ENCODE data around the gene ADPRS. TPM values are rescaled to one million over a fixed set of nuclear protein-coding genes. Genes with fewer than 3 reads are reported as not detected.

ADPRS gene
- 17.6 TPM for total RNA-seq
- long read RNA-seq, transcript ADPRHL2-201 (6 exons, 1,668 nt), result major isoform, 74 of 81 reads
- long read RNA-seq, partial matches to known transcripts, result 5 of 81 reads
- long read RNA-seq, other reads (novel, unspliced or antisense), result 2 of 81 reads

DNA sequence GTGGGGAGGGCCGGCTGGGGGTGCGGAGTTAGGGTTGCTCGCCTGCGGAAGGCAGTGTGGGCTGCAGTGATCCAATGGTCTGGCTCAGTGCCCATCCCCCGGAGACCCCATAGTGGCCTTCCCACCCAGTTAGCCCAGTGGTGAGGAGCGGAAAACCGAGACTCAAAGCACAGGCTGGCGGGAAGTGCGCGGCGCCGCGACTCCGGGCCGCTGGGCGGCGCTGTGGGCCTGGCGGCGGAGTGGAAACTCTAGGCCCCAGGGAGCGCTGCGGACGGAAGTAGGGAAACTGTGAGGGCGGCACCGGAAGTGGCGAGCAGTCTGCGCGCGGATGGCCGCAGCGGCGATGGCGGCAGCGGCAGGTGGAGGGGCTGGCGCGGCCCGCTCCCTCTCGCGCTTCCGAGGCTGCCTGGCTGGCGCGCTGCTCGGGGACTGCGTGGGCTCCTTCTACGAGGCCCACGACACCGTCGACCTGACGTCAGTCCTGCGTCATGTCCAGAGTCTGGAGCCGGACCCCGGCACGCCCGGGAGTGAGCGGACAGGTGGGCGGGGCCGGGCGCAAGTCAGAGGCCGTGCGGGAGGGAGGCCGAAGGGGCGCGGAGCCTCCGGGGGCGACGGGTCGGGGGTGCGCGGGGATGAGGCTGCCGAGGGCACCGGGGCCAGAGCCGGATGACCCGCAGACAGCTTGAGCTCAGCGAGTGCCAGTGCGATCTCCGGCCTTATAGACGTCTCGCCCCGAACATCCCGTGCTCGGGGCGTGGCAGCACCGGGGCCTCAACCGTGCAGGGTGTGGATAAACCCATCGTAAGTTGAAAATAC is at the start of gene ADPRS:
Gene ADPRS, plus strand, starts transcription at position 316 of the 816 bp plus-strand sequence. Its CDS starts 13 bp downstream, at position 329.
- peak; percentile 96 for DNase-seq (ENCODE audit: low spot score)
- intact Hi-C loops (cut with DNase I), result loop anchor here (2.0 kb wide), 1 partner anchor 204 kb away; no protein-coding TSS in a partner anchor

DNA sequence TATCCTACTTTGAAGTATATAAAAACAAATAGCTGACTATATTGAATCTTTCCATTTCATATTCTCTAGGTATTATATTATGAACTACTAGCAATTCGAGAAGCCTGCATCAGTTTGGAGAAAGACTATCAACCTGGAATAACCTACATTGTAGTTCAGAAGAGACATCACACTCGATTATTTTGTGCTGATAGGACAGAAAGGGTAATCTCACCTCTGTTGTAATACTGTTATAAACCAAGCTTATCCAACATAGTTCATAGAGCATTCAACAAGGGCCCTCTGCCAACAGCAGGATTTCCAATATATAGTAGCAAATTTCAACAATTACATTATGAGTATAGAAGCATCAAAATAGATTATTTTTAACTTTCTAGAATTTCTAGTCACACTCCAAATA is 48.5 kb upstream of the ADPRS start:
- intact Hi-C loops (cut with DNase I), result no loop called here
- DNase-seq (ENCODE audit: low spot score), result no peak

DNA sequence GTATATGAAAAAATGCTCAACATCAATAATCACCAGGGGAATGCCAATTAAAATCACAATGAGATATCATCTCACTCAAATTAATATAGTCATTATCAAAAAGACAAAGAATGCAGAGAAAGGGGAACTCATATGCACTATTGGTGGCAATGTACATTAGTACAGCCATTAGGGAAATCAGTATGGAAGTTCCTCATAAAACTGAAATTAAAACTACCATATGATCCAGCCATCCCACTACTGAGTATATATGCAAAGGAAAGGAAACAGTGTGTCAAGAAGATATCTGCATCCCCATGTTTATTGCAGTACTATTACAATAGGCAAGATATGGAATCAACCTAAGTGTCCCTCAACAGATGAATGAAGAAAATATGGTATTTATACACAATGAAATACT is 36.9 kb upstream of the ADPRS start:
- intact Hi-C loops (cut with DNase I), result no loop called here
- DNase-seq (ENCODE audit: low spot score), result no peak

DNA sequence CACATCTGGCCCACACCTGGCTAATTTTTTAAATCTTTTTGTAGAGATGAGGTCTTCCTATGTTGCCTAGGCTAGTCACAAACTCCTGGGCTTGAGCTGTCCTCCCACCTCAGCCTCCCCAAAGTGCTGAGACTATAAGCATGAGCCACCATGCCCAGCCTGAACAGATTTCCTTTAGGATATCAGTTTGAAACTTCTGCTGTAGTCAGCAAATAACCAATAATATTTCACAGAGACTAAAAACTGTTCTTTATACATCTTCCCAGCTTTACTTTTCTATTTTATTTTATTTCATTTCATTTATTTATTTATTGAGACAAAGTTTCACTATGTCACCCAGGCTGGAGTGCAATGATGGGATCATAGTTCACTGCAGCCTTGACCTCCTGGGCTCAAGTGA is 34.7 kb upstream of the ADPRS start:
- intact Hi-C loops (cut with DNase I), result no loop called here

GRCh38 chr1:36055706-36056105 is 33.0 kb upstream of the ADPRS start:
- intact Hi-C loops (cut with DNase I), result no loop called here
- no peak for DNase-seq (ENCODE audit: low spot score)

More for the DNA sequence above, 34.7 kb upstream of the ADPRS start:
- no peak for DNase-seq (ENCODE audit: low spot score)

DNA sequence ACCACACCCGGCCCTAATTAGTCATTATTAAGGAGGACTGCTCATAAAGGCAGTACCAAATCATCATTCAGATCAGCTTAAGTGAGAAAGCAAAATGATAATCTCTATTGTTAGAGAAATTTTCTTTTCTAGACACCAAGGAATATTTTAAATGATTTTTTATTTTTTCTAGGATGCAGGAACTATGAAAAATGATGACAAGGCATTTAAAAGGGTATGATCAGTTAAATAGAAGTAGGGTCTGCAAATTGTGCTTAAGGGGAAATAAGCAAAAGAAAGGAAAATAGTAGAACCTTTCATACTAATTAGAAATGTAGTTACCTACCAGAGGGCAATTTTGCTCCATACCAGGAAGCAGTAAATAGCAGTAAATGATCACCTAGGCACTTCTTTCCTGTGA is 26.4 kb upstream of the ADPRS start:
- intact Hi-C loops (cut with DNase I), result no loop called here
- no peak for DNase-seq (ENCODE audit: low spot score)

- no peak for DNase-seq (ENCODE audit: low spot score)
- intact Hi-C loops (cut with DNase I), result no loop called here
Measured at GRCh38 chr1:36067871-36068270, 20.8 kb upstream of the ADPRS start.

GRCh38 chr1:36068866-36069265 is 19.8 kb upstream of the ADPRS start:
- DNase-seq (ENCODE audit: low spot score), result no peak

GRCh38 chr1:36070349-36070748 is 18.3 kb upstream of the ADPRS start:
- intact Hi-C loops (cut with DNase I), result no loop called here
- DNase-seq (ENCODE audit: low spot score), result no peak

More at GRCh38 chr1:36068866-36069265, 19.8 kb upstream of the ADPRS start:
- intact Hi-C loops (cut with DNase I), result no loop called here

DNA sequence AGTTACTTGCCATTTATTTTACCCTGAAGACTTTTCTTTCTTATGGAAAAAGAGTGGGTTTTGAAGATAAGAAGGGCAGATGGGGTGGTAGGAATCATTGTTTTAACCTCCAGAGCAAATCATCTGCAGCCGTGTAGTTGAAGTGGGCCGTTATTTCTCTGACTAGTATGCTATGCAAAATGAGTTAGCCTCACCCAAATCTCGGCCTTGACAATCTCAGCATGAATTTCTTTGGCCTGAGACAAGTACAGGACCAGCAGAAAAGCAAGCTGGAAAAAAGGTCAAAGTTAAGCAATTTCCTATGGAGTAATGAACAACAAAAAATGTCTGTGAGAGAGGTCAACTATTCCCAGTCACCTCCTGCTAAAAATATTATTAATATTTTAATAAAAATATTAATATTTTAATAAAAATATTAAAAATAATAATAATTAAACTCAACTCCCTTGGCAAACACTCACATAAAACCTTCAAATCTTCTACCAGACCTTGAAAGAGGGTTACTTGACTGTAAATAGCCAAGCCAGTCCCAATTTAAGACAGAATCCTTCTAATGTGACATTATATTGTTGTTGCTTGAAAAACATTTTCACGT is 11.6 kb upstream of the ADPRS start:
- intact Hi-C loops (cut with DNase I), result no loop called here
- DNase-seq (ENCODE audit: low spot score), result no peak

GRCh38 chr1:36080236-36080635 is 8.5 kb upstream of the ADPRS start:
- intact Hi-C loops (cut with DNase I), result no loop called here

DNA sequence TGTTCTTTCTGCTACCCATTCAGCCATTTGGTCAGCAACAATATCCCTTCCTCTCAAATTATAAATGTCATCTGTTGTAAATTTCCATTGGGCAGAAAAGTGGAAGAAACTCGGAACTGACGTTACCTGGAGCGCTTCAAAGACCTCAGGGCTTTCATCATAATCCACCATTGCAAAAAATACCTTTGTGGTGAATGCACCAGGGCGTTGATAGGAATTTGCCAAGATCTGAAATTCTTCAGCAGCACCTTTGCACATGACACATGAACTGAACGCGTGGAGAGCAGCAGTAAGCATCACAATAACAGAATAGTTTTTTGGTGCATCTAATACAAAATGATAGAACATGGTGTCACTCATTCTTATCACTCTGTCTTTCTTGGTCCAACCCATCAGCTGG is 7.9 kb upstream of the ADPRS start:
- no peak for DNase-seq (ENCODE audit: low spot score)
- intact Hi-C loops (cut with DNase I), result no loop called here

More at GRCh38 chr1:36080236-36080635, 8.5 kb upstream of the ADPRS start:
- no peak for DNase-seq (ENCODE audit: low spot score)

- intact Hi-C loops (cut with DNase I), result no loop called here
- no peak for DNase-seq (ENCODE audit: low spot score)
Measured at GRCh38 chr1:36081926-36082485, 6.7 kb upstream of the ADPRS start.

GRCh38 chr1:36083219-36083618 is 5.5 kb upstream of the ADPRS start:
- DNase-seq (ENCODE audit: low spot score), result no peak
- intact Hi-C loops (cut with DNase I), result no loop called here

DNA sequence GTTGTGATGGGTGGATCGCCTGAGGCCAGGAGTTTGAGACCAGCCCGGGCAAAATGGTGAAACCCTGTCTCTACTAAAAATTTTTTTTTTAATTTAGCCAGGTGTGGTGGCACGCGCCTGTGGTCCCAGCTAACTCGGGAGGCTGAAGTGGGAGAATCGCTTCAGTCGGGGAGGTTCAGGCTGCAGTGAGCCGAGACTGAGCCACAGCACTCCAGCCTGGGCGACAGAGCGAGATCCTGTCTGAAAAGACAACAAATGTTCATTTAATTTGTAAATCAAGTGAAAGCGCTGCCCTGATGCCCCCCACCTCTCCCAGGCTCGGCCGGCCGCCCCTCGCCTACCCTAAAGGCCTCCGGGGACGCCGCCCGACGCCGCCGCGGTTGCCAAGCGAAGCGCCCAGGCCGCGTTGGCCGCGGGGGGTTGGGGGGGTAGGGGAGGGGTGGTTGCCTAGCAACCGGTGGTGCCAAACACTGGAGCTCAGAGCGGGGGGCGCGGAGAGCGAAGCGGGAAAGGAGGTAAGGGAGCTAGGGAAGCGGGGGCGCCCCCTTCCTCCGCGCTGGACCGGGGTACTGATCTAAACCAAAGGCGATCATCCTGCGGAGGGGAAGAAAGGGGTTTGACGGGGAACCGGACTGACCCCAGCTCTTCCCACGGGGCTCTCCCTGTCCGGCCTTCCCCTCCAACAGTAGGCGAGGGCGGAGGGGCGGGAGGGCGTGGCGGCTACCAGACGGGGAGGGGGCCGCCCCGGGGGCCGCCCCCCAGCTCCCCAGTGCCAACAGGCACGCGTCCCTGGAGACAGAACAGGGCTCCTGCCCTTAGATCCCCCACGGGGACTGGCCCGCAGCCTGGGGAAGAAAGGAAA is 4.8 kb upstream of the ADPRS start, which contains the start of gene TEKT2:
Gene TEKT2, plus strand, starts transcription at position 460 of the 862 bp plus-strand sequence. CDS start 828 bp downstream, outside the sequence.
- intact Hi-C loops (cut with DNase I), result no loop called here
- DNase-seq (ENCODE audit: low spot score), result no peak

DNA sequence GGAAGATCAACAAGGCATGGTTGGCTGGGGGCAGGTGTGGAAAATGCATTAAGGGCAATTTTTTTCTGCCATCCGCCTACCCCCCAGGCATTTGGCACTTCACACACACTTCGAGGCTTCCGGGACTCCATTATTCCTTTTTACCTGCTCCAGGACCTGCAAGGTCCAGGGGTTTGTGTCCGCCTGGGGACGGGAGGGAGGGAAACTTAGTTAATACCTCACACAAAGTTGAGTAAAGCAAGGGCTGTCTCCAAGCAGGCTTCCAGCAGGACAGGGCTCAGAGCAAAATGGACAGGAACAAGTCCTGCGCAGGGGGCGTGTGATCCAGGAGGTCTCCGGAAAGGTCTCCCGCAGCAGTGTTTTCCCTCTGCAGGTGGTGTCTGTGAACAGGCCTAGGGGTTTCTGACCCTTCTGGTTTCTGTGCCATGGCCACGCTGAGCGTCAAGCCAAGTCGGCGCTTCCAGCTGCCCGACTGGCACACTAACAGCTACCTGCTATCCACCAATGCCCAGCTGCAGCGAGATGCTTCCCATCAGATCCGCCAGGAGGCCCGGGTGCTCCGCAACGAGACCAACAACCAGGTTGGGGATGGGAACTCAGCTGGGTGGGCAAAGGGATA is 4.1 kb upstream of the ADPRS start:
- no peak for DNase-seq (ENCODE audit: low spot score)
- intact Hi-C loops (cut with DNase I), result no loop called here

DNA sequence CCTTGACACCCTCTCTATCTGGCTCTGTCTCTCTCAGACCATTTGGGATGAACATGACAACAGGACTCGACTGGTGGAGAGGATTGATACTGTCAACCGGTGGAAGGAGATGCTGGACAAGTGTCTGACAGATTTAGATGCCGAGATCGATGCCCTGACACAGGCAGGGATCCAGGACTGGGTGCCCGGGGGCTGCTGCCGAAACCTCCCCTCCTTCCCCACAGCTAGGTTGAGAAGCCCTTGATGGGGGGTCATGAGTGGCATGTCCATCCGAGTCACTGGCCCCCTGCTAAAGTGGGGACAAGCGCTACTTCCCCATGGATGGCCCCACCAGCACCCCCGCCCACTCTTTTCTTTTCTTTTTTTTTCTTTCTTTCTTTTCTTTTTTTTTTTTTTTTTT is 3.6 kb upstream of the ADPRS start:
- intact Hi-C loops (cut with DNase I), result no loop called here
- DNase-seq (ENCODE audit: low spot score), result no peak

GRCh38 chr1:36085686-36086526 is 2.8 kb upstream of the ADPRS start:
- no peak for DNase-seq (ENCODE audit: low spot score)
- intact Hi-C loops (cut with DNase I), result no loop called here
